Neural cell (in vitro differentiated cells): ENCODE results near the gene G6PC3. TPM values are rescaled to one million over a fixed set of nuclear protein-coding genes. Genes with fewer than 3 reads are reported as not detected.

Experiments used
- H2AFZ ChIP-seq: fragments of 200-600, 300-800 bp; sonication (generic), shearing (Covaris generic); 2 replicates; pipeline ENCODE4 v1.6.0; 2014; ENCODE audit warnings: low read depth, mild to moderate bottlenecking, antibody characterized with exemption, low read length, moderate library complexity
- H3F3A ChIP-seq: fragments of 200-600 bp; shearing (Covaris generic); 2 replicates; pipeline ENCODE4 v1.6.1; 2016; ENCODE audit warnings: mild to moderate bottlenecking, moderate library complexity, mixed read lengths, antibody characterized with exemption, low read length; ENCODE audit not compliant: insufficient read depth, poor library complexity, severe bottlenecking
- H3K27ac ChIP-seq: fragments of 200-600, 300-800 bp; sonication (generic), shearing (Covaris generic); 2 replicates; pipeline ENCODE4 v1.5.1; 2014; ENCODE audit warnings: mild to moderate bottlenecking, low read length, moderate library complexity
- H3K27me3 ChIP-seq: fragments of 300-800, 200-600 bp; sonication (generic), shearing (Covaris generic); 2 replicates; pipeline ENCODE4 v1.6.0; 2014; ENCODE audit warnings: mild to moderate bottlenecking, low read depth, low read length, moderate library complexity; ENCODE audit not compliant: insufficient read depth
- H3K36me3 ChIP-seq: fragments of 300-800, 200-600 bp; sonication (generic), shearing (Covaris generic); 2 replicates; pipeline ENCODE4 v1.5.1; 2014; ENCODE audit warnings: mild to moderate bottlenecking, antibody characterized with exemption, low read length, moderate library complexity; ENCODE audit not compliant: insufficient read depth
- H3K4me2 ChIP-seq: fragments of 300-800, 200-600 bp; sonication (generic), shearing (Covaris generic); 2 replicates; pipeline ENCODE4 v1.6.0; 2014; ENCODE audit warnings: mild to moderate bottlenecking, low read length
- H3K4me3 ChIP-seq: fragments of 300-800, 200-600 bp; sonication (generic), shearing (Covaris generic); 2 replicates; pipeline ENCODE4 v1.5.1; 2014; ENCODE audit warnings: mild to moderate bottlenecking, low read length, moderate library complexity
- H3K79me2 ChIP-seq: fragments of 200-600 bp; shearing (Covaris generic); replicated peaks from 2 replicates; pipeline ENCODE4 v1.6.0; 2014; ENCODE audit warnings: mild to moderate bottlenecking, low read length, moderate library complexity; ENCODE audit not compliant: insufficient read depth
- H3K9ac ChIP-seq: fragments of 300-800, 200-600 bp; sonication (generic), shearing (Covaris generic); 2 replicates; pipeline ENCODE4 v1.6.1; 2016; ENCODE audit warnings: mild to moderate bottlenecking, low read length, mixed read lengths
- H3K9me2 ChIP-seq: fragments of 200-600 bp; shearing (Covaris generic); 2 replicates; pipeline ENCODE4 v1.6.1; 2016; ENCODE audit warnings: mild to moderate bottlenecking, low read length, mixed read lengths; ENCODE audit not compliant: insufficient read depth
- H3K9me3 ChIP-seq: fragments of 200-600, 300-800 bp; sonication (generic), shearing (Covaris generic); 2 replicates; pipeline ENCODE4 v1.6.1; 2016; ENCODE audit warnings: mild to moderate bottlenecking, mixed run types, low read length, moderate library complexity, mixed read lengths
- H4K20me1 ChIP-seq: fragments of 200-600 bp; shearing (Covaris generic); 2 replicates; pipeline ENCODE4 v1.6.1; 2016; ENCODE audit warnings: mild to moderate bottlenecking, mixed run types; ENCODE audit not compliant: insufficient read depth
- EP300 ChIP-seq: fragments of 450-650 bp; conservative IDR thresholded peaks from 2 replicates; pipeline ENCODE4 v1.6.1; 2014; ENCODE audit warnings: antibody characterized with exemption, mild to moderate bottlenecking, moderate library complexity; ENCODE audit not compliant: poor library complexity, severe bottlenecking
- EZH2 ChIP-seq: fragments of 200-600, 300-800 bp; shearing (Covaris generic), sonication (generic); IDR thresholded peaks from 2 replicates; pipeline ENCODE4 v1.6.1; 2014; ENCODE audit warnings: antibody characterized with exemption, low read length, borderline replicate concordance, mild to moderate bottlenecking; ENCODE audit not compliant: insufficient read depth, poor library complexity, severe bottlenecking
- MXI1 ChIP-seq: fragments of 450-650 bp; conservative IDR thresholded peaks from 2 replicates; pipeline ENCODE4 v1.6.1; 2014; ENCODE audit warnings: antibody characterized with exemption, mild to moderate bottlenecking; ENCODE audit not compliant: poor library complexity, severe bottlenecking
- POLR2AphosphoS5 ChIP-seq: IDR thresholded peaks from 2 replicates; pipeline ENCODE4 v1.6.1; 2012
- RAD21 ChIP-seq: fragments of 450-650 bp; conservative IDR thresholded peaks from 2 replicates; pipeline ENCODE4 v1.6.1; 2014; ENCODE audit warnings: antibody characterized with exemption, mild to moderate bottlenecking, moderate library complexity
- SMC3 ChIP-seq: fragments of 450-650 bp; conservative IDR thresholded peaks from 2 replicates; pipeline ENCODE4 v1.6.1; 2014; ENCODE audit warnings: antibody characterized with exemption, mild to moderate bottlenecking, moderate library complexity; ENCODE audit not compliant: poor library complexity
- TAF1 ChIP-seq: IDR thresholded peaks from 2 replicates; pipeline ENCODE4 v1.6.1; 2012; ENCODE audit warnings: low read depth
- polyA plus RNA-seq: library from polyadenylated mRNA; depleted of rRNA; stranded (reverse); fragments of >200 nt; gene quantifications from 2 replicates; pipeline ENCODE4 v1.2.3, GENCODE V29; 2014
- TF ChIP-seq, protein P1 (sequence below): IDR thresholded peaks from 2 replicates; pipeline ENCODE4 v1.6.1; 2012; ENCODE audit warnings: borderline replicate concordance
- TF ChIP-seq, protein P2 (sequence below): fragments of 450-650 bp; IDR thresholded peaks from 2 replicates; pipeline ENCODE4 v1.5.1; 2014; ENCODE audit warnings: antibody characterized with exemption, mild to moderate bottlenecking, moderate library complexity; ENCODE audit not compliant: poor library complexity, severe bottlenecking

Gene G6PC3
- polyA plus RNA-seq, 1 donor from 2014 or later: 10.8 TPM

DNA sequence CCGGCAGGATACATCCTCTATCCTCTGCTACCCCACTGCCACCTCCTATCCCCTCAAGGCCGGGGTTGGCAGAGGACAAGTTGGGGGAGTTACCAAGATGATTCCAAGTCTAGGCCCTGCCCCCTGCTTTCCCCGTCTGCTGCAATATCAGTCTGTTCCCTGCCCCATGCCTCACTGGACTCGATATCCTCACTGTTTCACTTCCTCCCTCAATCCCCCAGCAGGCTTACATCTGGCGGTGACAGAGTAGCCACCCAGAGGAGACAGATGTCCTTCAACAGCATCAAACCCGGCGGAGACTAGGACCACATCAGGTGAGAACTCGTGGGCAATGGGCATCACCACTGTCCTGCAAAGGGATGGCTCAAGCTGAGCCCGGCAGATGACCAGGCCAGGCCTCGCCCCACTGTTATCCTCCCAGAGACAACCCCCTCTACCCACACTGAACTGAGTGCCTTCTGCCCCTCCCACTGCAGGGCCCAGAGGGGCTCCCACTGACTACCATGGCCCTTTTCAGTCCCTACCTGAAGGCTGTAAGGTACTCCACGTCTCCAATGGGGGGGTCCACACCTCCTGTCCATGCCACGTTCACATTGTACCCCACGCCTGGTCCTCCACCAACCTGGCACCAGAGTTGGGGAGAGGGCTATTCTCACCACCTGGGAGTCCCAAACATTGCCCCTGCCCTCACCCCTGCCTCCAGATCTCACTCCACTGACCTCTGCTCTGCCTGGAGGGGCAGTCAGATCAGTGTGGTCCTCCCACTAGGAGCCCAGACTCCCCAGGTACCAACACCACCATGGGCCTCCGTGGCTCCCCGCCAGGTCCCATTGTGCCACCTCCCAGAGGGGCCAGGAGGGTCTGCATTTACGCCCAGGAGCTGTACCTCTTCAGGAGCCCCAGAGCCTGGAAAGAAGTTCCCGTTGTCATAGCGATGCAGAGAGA, 9.6 kb downstream of the G6PC3 start:
- no peak for TF ChIP-seq EP300
- TF ChIP-seq EZH2: no peak
- no peak for TF ChIP-seq SMC3
- TF ChIP-seq RAD21: no peak
- TF ChIP-seq, protein P1, sequence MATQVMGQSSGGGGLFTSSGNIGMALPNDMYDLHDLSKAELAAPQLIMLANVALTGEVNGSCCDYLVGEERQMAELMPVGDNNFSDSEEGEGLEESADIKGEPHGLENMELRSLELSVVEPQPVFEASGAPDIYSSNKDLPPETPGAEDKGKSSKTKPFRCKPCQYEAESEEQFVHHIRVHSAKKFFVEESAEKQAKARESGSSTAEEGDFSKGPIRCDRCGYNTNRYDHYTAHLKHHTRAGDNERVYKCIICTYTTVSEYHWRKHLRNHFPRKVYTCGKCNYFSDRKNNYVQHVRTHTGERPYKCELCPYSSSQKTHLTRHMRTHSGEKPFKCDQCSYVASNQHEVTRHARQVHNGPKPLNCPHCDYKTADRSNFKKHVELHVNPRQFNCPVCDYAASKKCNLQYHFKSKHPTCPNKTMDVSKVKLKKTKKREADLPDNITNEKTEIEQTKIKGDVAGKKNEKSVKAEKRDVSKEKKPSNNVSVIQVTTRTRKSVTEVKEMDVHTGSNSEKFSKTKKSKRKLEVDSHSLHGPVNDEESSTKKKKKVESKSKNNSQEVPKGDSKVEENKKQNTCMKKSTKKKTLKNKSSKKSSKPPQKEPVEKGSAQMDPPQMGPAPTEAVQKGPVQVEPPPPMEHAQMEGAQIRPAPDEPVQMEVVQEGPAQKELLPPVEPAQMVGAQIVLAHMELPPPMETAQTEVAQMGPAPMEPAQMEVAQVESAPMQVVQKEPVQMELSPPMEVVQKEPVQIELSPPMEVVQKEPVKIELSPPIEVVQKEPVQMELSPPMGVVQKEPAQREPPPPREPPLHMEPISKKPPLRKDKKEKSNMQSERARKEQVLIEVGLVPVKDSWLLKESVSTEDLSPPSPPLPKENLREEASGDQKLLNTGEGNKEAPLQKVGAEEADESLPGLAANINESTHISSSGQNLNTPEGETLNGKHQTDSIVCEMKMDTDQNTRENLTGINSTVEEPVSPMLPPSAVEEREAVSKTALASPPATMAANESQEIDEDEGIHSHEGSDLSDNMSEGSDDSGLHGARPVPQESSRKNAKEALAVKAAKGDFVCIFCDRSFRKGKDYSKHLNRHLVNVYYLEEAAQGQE: no peak
- TF ChIP-seq, protein P2, sequence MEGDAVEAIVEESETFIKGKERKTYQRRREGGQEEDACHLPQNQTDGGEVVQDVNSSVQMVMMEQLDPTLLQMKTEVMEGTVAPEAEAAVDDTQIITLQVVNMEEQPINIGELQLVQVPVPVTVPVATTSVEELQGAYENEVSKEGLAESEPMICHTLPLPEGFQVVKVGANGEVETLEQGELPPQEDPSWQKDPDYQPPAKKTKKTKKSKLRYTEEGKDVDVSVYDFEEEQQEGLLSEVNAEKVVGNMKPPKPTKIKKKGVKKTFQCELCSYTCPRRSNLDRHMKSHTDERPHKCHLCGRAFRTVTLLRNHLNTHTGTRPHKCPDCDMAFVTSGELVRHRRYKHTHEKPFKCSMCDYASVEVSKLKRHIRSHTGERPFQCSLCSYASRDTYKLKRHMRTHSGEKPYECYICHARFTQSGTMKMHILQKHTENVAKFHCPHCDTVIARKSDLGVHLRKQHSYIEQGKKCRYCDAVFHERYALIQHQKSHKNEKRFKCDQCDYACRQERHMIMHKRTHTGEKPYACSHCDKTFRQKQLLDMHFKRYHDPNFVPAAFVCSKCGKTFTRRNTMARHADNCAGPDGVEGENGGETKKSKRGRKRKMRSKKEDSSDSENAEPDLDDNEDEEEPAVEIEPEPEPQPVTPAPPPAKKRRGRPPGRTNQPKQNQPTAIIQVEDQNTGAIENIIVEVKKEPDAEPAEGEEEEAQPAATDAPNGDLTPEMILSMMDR: no peak
- no peak for TF ChIP-seq TAF1
- TF ChIP-seq MXI1: no peak
- TF ChIP-seq POLR2AphosphoS5: no peak
- H3K9me2 ChIP-seq: no peaks in the 10 kb centered on the region
- no peaks in the 10 kb centered on the region for H3K27me3 ChIP-seq
- no peaks in the 10 kb centered on the region for H3K9me3 ChIP-seq
- no peak overlapping the region for H2AFZ ChIP-seq
- no peak overlapping the region for H3K4me2 ChIP-seq
- H3K9ac ChIP-seq: no peak overlapping the region
- no peaks in the 10 kb centered on the region for H3K36me3 ChIP-seq
- no peaks in the 10 kb centered on the region for H3F3A ChIP-seq
- no peaks in the 10 kb centered on the region for H4K20me1 ChIP-seq
- no peaks in the 10 kb centered on the region for H3K79me2 ChIP-seq
- no peak overlapping the region for H3K4me3 ChIP-seq
- H3K27ac ChIP-seq: no peak overlapping the region

DNA sequence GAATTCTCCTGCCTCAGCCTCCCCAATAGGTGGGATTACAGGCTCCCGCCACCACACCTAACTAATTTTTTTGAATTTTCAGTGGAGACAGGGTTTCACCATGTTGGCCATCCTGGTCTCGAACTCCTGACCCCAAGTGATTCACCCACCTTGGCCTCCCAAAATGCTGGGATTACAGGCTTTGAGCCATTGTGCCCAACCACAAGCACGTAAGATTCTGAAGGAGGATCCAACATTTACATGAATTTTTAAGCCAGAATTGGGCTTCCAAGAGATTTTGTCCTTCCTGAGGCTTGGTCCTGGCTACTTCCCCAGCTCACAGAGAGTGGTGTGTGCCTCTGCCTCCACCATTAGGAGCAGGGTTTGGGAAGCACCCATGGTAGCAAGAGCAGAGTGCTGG, 11.1 kb downstream of the G6PC3 start:
- no peaks in the 10 kb centered on the region for H3K9me3 ChIP-seq
- no peak overlapping the region for H3K4me2 ChIP-seq
- H3K36me3 ChIP-seq: no peaks in the 10 kb centered on the region
- no peak overlapping the region for H3K27ac ChIP-seq
- no peaks in the 10 kb centered on the region for H3K27me3 ChIP-seq
- H4K20me1 ChIP-seq: no peaks in the 10 kb centered on the region
- H3K4me3 ChIP-seq: no peak overlapping the region
- no peaks in the 10 kb centered on the region for H3K9me2 ChIP-seq
- H3F3A ChIP-seq: no peaks in the 10 kb centered on the region
- TF ChIP-seq POLR2AphosphoS5: no peak
- TF ChIP-seq, protein P2: no peak
- no peak for TF ChIP-seq MXI1
- no peak for TF ChIP-seq EZH2
- TF ChIP-seq TAF1: no peak
- no peak for TF ChIP-seq RAD21
- TF ChIP-seq EP300: no peak
- TF ChIP-seq SMC3: no peak
- TF ChIP-seq, protein P1: no peak
- H3K79me2 ChIP-seq: no peaks in the 10 kb centered on the region
- no peak overlapping the region for H3K9ac ChIP-seq
- no peak overlapping the region for H2AFZ ChIP-seq
